ENCODE measurements around the gene BMX.
A peak's percentile ranks its signal among the peaks of the same experiment; 100 is the strongest.

BMX gene

DNA sequence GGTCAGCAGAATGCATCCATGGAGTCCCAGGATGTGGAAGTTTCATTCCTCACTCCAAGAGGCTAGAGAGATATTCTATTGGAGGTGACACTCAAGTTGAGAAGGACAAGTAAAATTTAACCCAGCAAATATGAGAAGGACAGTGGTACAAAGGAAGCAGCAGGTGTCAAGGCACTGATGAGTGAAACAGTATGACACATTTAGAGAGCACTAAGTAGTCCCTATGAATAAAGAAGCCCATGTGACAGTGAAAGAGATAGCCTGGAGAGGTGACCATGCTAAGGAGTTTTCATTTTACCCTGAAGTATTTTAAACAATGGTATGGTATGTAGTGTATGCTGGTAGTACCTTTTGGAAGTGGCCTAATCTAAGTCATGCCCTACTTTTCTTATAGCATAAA is 9.2 kb downstream of the BMX start:
- DNase-seq: no peak

DNA sequence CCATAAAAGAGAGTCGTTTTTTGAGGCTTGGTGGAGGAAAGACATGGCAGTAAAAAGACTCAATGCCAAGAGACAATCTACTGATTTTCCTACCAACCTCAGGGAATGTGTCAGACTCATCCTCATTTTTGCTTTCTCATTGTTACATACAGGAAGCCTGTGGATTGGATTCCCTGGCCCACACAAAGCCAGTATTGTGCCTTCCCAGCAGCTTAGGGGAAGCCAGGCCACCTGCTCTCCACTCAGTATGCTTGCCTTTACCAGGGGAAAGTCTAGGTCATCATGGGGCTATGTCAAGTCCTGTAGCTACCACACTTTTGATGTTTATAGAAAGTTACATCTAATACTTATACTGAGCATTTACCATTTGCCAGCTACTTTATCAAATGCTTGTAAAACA is 11.0 kb downstream of the BMX start:
- no peak for DNase-seq

DNA sequence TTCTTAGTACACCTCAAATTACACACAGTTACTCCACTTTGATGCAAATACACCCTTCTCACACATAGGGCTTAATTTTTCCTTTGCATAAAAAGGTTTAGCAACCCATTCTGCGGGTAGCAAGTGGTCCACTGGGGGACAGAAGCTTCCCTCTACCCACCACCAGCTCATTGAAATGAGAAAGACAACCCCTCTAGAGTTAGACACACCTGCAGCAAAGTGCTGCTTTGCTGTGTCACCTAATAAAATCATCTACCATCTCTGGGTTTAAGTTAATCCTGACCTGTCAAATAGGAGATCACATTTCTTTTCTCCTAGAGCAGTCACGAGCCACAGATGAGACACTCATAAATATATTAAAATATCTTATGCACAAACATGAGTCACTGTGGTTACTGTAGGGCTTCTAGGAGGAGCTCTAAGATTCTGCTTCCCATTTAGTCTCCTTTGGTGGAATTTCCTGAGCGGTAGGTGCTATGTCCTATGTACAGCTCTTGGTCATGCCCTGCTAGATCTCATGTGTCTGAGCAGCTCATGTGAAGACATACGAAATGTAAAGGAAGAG is 11.9 kb downstream of the BMX start:
- no peak for DNase-seq

DNA sequence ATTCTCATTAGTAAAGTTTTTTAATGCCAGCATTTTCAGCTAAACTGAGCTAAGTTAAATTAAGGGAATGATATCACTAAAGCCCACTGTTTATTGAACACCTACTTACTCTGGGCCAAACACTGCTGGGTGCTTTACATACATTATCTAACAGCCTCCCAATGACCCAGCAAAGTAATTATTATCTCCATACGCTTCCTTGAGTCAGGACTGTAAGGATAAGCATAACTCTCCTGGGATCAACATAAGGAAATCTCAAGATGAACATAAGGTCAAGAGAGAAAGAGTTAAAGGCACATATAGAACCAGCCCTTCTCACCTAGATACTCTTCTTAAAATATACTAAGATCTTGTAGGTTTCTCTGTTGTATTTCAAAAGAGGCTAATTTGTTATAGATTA is 13.7 kb downstream of the BMX start:
- no peak for DNase-seq

- DNase-seq: no peak
Measured at GRCh38 chrX:15515931-15516330, 15.3 kb downstream of the BMX start.

DNA sequence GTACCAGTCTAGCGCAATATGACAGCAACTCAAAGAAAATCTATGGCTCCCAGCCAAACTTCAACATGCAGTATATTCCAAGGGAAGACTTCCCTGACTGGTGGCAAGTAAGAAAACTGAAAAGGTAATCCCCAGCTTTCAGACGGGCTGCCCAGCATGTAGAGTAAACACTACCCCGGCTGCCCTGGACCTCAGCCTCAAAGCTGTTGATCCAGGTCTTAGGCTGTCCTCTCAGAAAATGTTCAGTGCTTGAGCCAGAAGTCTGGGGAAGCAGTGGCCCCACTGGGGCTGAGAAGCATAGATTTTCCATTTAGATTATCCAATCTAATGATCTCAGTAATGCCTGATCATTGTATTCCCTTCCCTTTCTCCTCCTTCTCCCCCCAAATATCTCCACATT is 21.9 kb downstream of the BMX start:
- DNase-seq: no peak

DNA sequence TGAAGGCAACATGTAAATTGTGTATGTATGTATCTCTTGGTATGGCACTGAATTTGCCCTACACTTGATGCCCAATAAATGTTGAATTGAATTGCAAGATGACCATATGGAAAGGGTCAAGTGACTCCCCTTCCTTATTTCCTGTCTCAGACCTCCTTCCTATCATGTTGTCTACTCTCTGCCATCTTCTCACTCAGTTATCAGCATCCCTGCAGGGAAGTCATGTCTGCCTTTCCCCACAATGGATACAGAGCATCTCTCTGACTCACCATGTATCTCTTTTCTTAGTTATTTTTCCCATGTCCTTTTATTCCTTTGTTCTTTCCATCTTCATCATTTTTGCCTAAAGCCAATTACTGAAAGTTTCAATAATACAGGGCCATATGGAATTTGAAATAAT is 22.5 kb downstream of the BMX start:
- DNase-seq: no peak

DNA sequence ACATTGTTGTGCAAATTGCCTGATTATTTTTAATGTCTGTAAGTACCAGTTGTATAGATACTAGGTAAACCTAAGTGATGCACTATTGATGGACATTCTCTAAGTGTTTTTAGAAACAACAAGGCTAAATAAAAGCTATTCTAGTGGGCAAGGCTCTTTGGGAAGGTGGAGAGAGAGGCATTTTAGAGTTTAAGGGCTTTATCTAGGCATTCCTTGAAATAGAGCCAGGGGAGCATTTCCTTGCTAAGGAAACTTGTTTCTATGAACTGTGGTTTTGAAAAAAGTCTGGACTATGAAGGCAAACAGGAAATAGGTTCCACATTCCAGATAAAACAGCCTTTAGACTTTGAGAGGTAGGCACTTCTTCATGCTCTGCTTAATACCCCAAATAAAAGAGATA is 23.8 kb downstream of the BMX start:
- no peak for DNase-seq

- DNase-seq: peak; percentile 67
Measured at GRCh38 chrX:15525664-15526416, 25.2 kb downstream of the BMX start.

GRCh38 chrX:15529165-15529564 is 28.6 kb downstream of the BMX start:
- no peak for DNase-seq

DNA sequence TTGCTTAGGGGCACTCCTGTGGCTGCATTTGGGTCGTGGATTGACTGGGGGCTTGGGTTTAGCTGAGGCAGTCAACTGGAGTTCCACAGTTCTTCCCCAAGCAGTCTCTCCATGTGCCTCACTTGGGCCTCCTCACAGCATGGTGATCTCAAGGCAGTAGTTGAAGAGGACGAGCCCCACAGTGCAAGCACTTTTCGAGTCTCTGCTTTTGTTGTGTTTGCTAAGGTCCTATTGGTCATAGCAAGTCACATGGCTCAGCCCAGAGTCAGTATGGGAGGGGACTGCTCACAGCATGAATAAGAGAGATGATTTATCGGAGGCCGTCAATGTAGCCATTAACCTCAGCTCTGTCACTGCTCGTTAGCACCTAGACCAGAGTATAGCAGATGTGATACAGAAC is 29.7 kb downstream of the BMX start:
- DNase-seq: no peak

GRCh38 chrX:15546745-15547144 is 46.1 kb downstream of the BMX start:
- no peak for DNase-seq

GRCh38 chrX:15547356-15547755 is 46.7 kb downstream of the BMX start:
- no peak for DNase-seq

- no peak for DNase-seq
Measured at GRCh38 chrX:15549189-15550012, 48.8 kb downstream of the BMX start.

DNA sequence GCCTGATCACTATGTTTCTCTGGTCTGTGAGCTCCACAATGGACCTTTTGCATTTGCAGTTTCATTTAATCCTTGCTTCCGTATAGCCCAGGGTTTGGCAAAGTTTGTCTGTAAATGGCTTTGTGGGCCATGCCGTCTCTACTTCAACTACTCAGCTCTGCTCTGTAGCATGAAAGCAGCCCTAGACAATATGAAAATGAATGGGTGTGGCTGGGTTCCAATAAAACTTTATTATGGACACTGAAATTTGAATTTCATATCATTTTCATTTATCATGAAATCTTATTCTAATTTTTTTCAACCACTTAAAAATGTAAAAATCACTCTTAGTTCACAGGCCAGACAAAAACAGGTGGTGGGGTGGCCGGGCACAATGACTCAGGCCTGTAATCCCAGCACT is 58.6 kb downstream of the BMX start:
- DNase-seq: no peak

GRCh38 chrX:15560924-15561323 is 60.3 kb downstream of the BMX start:
- no peak for DNase-seq

GRCh38 chrX:15563056-15563455 is 62.4 kb downstream of the BMX start:
- no peak for DNase-seq

DNA sequence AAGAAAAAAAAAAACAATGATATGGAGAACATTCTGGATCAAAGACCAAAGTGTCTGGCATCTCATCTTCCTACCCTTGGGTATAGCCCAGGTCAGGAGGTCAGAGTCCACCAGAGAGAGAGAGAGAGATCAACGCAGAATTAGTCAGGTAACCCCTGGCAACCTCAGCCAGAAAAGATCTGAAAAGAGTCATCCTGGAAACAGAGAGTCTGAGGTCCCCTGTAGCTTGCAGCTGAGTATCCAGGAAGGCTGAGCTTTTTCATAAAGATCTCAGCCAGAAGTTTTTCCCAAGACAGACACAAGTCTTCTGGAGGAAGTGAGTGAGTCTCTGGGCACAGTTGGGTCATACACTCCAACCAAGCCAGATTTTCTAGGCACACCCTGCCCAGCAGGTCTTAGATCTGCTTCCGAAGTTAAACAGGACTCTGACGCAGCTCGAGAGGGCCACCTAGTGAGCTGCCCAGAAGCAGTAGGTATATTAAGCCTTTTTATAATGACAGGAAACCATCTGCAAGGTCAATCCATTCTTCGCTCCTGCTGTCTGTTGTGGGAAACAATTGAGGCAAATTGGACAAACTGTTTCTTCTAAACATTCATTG is 64.5 kb downstream of the BMX start:
- DNase-seq: peak; percentile 52

DNA sequence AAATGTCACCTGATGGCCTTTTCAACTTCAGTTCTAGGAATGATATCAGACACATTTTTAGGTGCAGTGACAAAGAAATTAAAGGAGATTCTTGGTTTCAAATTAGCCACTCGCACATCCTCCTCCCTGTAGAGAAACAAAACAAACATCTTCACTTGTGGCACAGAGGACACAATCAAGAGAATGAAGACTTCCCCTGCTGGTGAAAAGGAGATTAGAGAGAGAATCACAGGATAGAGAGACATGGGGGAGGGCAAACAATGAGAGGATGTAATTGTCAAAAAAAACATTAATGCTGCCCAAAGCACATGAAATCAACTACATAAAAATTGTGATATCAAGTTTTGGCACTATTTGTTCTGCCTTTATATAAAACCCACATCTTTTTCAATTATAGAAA is 65.6 kb downstream of the BMX start:
- DNase-seq: no peak

- no peak for DNase-seq
Measured at GRCh38 chrX:15567267-15567666, 66.7 kb downstream of the BMX start.

DNA sequence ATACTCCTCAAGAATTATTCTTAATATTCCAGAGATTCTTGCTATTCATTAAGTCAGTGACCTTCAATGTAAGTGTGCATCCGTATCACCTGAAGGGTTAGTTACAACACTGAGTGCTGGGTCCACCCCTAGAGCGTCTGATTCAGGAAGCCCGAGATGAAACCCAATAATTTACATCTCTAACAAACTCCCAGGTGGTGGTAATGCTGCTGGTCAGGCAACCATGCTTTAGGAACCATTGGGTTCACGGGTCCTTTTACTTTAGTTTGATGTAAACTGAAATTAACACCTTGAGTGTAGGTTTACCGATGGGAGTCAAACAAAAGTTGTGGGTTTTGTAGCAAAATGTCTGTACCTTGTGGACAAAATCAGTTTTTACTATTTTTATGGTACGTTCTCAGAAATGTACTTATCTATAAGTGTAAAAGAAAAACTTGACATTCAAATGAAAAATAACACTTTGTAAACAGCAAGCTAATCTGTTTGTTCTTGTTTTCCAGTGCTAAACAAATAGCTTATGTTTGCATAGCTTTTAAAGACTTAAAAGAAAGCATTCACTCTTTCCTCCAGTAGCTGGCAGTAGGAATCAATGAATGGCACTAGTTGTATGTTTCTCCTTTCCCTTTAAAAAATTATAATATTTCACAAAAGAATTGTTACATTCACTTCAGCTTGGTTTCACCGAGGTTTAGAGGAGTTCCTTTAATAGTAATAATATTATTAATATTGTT is 67.4 kb downstream of the BMX start:
- no peak for DNase-seq

- DNase-seq: no peak
Measured at GRCh38 chrX:15570145-15570544, 69.5 kb downstream of the BMX start.

DNA sequence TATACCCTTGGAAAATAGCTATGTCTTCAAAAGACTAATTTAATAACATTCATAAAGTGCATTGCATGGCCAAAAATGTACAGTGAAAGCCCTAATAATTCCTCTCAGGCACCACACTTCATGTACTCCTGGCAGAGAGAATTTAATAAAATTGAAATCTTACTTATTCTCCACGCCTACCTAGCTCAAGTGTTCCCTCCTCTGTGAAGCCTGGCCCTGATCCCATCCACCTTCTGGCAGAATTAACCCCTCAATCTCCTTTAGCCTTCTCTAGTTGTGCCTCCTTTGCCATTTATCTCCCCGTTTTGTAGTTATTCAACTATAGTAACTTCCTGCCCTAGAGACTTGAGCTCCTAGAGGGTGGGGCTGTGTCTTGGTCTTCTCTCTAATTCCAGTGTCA is 73.4 kb downstream of the BMX start:
- no peak for DNase-seq

Data from NCI-H1105 treated with DMSO at 0.1 percent for 48 hours (cell line).